COR-L47 (cell line): ENCODE measurements around the gene PRPF31.

Source experiments
- DNase-seq: peaks from one replicate; lab custom pipeline; 2025; lab: John Stamatoyannopoulos, UW

The PRPF31 gene

DNA sequence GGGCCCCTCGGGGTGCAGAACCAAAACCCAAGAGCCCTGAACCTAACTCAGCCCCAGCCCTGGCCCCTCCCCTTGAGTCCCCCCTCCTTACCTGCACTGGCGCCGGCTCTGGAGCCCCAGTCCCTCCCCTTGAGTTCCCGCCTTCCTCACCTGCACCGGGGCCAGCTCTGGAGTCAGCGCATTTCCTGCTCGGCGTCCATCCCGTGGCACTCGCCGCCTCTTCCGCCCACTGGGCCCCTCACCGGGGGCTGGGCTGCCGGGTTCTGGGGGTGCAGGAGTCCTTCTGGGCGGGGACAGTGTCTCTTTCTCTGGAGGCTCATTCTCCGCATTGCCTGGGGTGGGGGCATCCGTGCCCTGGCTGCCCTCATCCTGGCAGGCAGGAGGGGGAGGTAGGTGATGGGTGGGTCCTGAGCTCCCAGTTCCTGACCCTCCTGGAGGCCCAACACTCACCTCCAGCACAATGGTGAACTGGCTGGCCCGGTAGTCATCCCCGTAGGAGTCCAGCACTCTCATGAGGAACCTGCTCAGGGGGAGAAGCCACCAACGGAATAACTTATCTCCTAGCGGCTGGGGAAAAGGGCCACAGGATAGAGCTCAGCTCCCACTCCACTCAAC, 7.6 kb upstream of the PRPF31 start:
- DNase-seq, result no peak

DNA sequence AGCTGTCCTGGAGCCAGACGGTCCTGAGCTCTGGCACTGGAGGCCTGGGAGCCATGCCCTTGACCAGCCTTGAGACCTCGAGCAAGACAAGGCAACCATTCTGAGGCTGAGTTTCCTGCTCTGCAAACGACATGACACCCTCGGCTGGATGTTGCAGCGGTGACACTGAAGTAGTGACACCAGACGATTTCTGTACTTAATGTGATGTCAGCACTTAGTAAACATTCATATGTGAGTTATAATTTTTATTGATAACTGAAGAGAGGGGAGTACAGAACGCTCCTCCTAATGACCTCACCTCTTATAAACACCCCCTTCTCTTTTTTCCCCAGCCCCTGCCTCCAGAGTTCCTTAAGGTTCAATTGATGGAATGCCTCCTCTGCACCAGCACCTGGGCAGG, 7.1 kb upstream of the PRPF31 start:
- no peak for DNase-seq

GRCh38 chr19:54109651-54110050, 5.9 kb upstream of the PRPF31 start:
- DNase-seq, result no peak

- DNase-seq, result no peak
Observed at GRCh38 chr19:54114340-54115108, 1.0 kb upstream of the PRPF31 start.

- DNase-seq, result no peak
Observed at GRCh38 chr19:54121259-54121658, 5.7 kb downstream of the PRPF31 start.

DNA sequence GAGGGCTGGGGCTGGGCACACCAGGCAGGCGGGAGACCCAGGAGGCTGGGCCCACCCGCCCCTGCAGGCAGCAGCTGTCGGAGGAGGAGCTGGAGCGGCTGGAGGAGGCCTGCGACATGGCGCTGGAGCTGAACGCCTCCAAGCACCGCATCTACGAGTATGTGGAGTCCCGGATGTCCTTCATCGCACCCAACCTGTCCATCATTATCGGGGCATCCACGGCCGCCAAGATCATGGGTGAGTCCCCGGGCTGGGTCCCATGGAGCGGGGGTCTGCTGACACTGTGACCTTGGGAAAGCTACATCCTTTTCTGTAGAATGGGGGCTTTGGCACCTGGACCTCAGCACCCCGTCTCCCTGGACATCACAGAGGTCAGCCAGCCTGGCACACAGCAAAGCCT, 8.1 kb downstream of the PRPF31 start:
- DNase-seq, result no peak

DNA sequence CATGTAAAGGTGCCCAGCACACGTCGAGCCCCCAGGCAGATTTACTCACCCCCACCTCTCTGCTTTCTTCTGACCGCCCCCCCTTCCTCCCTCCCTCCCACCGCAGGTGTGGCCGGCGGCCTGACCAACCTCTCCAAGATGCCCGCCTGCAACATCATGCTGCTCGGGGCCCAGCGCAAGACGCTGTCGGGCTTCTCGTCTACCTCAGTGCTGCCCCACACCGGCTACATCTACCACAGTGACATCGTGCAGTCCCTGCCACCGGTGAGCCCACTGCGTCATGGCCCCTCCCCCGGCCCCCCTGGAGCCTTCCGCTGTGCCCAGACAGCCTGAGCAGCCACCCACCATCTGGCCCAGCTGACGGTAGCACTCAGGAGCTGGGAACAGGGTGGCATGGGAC, 8.8 kb downstream of the PRPF31 start:
- no peak for DNase-seq

DNA sequence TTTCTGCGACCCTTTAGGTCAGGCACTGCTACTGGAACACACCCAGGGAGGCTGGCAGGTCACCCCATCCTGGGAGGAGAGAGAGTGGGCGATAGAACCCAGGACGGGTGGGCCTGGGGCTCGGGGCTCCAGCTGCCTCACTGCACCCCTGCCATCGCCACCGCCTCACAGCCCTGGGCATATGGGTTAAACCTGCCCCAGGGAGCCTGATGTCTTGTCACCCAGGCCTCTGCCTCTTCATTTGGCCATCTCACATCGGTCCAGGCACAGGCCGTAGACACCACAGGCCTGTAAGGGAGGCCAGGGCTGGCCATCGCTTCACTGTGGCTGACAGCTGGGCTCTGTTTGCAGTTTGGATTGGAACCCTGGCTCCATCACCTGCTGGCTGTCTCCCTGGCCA, 10.2 kb downstream of the PRPF31 start:
- no peak for DNase-seq

DNA sequence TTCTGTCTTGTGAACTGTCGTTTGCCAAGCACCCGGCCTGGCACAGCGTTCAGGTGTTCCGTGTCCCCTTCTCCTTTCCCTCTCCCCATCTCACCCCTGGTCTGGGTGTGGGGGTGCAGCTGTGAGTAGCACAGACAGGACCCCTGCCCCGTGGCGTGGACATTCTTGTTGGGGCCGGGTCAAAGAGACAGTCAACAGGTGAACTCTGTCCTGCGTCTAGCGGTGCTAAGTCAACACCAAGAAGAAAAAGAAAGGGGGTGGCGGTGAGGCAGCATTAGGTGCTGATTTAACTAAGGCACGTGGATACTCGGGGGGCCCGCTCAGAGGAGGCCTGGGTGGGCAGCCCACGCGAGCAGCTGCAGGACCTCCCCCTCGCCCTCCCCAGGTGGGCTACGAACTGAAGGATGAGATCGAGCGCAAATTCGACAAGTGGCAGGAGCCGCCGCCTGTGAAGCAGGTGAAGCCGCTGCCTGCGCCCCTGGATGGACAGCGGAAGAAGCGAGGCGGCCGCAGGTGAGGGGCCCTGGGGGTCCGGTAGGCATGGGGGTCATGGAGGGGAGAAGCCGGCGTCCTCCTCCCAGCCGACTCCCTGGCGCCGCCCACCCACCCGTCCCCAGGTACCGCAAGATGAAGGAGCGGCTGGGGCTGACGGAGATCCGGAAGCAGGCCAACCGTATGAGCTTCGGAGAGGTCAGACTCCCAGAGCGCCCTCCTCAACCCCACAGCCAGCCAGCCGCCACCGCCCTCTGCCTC, 12.3 kb downstream of the PRPF31 start:
- no peak for DNase-seq

GRCh38 chr19:54128441-54128725, 12.8 kb downstream of the PRPF31 start:
- no peak for DNase-seq

GRCh38 chr19:54128796-54129616, 13.5 kb downstream of the PRPF31 start:
- DNase-seq, result no peak

GRCh38 chr19:54129617-54129996, 14.1 kb downstream of the PRPF31 start:
- DNase-seq, result no peak

DNA sequence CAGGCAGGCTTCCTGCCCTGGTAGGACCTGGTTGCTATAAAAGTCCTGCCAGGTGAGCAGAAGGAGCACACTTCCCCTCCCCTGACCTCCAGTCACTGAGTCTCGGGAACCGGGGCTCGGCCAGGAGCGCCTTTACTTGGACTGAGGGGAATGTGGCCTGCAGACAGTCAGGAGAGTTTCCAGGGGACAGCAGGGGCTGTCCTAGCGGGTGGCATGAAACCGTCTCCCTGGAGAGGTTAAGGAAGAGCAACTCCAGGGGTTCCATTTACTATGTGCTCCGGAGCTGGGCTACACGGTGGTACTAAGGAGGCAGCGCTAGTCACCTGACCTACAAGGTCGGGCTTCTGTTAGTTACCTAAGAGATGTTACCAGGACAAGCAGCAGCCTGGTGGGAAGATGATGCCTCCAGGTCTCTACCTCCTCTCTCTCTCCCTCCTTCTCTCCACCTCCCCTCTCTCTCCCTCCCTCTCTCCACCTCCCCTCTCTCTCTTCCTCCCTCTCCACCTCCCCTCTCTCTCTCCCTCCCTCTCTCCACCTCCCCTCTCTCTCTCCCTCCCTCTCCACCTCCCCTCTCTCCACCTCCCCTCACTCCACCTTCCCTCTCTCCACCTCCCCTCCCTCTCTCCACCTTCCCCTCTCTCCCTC, 17.9 kb downstream of the PRPF31 start:
- DNase-seq, result peak; percentile 8

GRCh38 chr19:54133957-54134590, 18.5 kb downstream of the PRPF31 start:
- DNase-seq, result no peak

- no peak for DNase-seq
Observed at GRCh38 chr19:54136086-54136863, 20.7 kb downstream of the PRPF31 start.

- DNase-seq, result peak; percentile 100
Observed at GRCh38 chr19:54136864-54137698, 21.5 kb downstream of the PRPF31 start.

- DNase-seq, result peak; percentile 27
Observed at GRCh38 chr19:54137699-54138488, 22.3 kb downstream of the PRPF31 start, which contains the start of gene CNOT3. CNOT3 (plus strand) TSS chr19:54137762; CDS start chr19:54142979, 5,217 bp downstream.

- DNase-seq, result no peak
Observed at GRCh38 chr19:54138489-54139256, 23.1 kb downstream of the PRPF31 start.
